HepG2 (cell line): ENCODE results near the gene KRTAP20-4. TPM values are rescaled to one million over a fixed set of nuclear protein-coding genes. Genes with fewer than 3 reads are reported as not detected.

ENCODE experiments used
- AHDC1 ChIP-seq: sonication (generic); formaldehyde crosslinking; IDR thresholded peaks from 2 replicates; pipeline ENCODE4 v1.5.1; 2020; ENCODE audit warnings: mild to moderate bottlenecking, missing genetic modification reagents, borderline replicate concordance
- KLF16 ChIP-seq, 2 experiments: sonication (generic) in 1 of 2; formaldehyde crosslinking in 1 of 2; IDR thresholded peaks; 2 replicates each; pipeline versions ENCODE4 v1.6.1 to v1.8.0; 2016 to 2023; ENCODE audit warnings: missing genetic modification reagents in 2 of 2, missing compliant biosample characterization in 1 of 2
- TAF1 ChIP-seq: sonication (generic); formaldehyde crosslinking; IDR thresholded peaks from 2 replicates; pipeline ENCODE4 v1.4.0; 2020; ENCODE audit warnings: missing genetic modification reagents
- polyA plus RNA-seq, 8 experiments: library from polyadenylated mRNA; depleted of rRNA in 3 of 8; stranded (reverse) in 7 of 8; unstranded in 1 of 8; fragments of >200 nt; fragmentation: Illumina TruSeq in 4 of 8; extraction: Trizol in 4 of 8; gene quantifications; 2 replicates each; pipeline versions ENCODE4 v1.2.1 to v1.2.3, GENCODE V29; 2011 to 2016; ENCODE audit warnings: low read depth in 4 of 8, missing spikeins in 1 of 8, mixed read lengths in 1 of 8; ENCODE audit not compliant: insufficient read depth in 1 of 8
- small RNA-seq, 3 experiments: library from RNA; depleted of rRNA; stranded (forward); fragments of <200 nt; gene quantifications; one replicate each; pipeline ENCODE3, GENCODE V24; 2012; ENCODE audit warnings: low read depth in 2 of 3, low replicate concordance in 1 of 3; ENCODE audit not compliant: insufficient read length in 3 of 3, insufficient read depth in 2 of 3
- total RNA-seq, 5 experiments: library from RNA; depleted of rRNA; stranded (reverse); fragments of >200 nt; fragmentation: Illumina TruSeq; extraction: Trizol; gene quantifications; 2 replicates each; pipeline ENCODE4 v1.2.3, GENCODE V29; 2016; ENCODE audit warnings: low read depth in 1 of 5

The KRTAP20-4 gene
- total and polyA plus RNA-seq, 2 of the 13 experiments (the other 11 are each of a cell fraction or from before 2014, with no cell fraction given): not detected

GRCh38 chr21:30668776-30669175 lies 48.3 kb downstream of the KRTAP20-4 start (continued):
- TF ChIP-seq AHDC1 (no peak), KLF16 (CRISPR knock-in tag; IDR thresholded peaks at IDR 0.05) (no peak), TAF1 (no peak)

Small RNA genes within 50 kb of the gene (small RNA-seq; reads per million reads assigned to genes)
- gene KRTAP20-1 (0 reads per million in 3 experiments), gene KRTAP20-3 (0 reads per million in 3 experiments), gene KRTAP20-4 (0 reads per million in 3 experiments), gene KRTAP22-1 (0 reads per million in 3 experiments), gene KRTAP22-2 (0 reads per million in 3 experiments)

Other genes with a start within 250 kb of the KRTAP20-4 start
- gene KRTAP13-2, start 248.4 kb upstream of the KRTAP20-4 start, total RNA-seq (2016; rRNA removed; fragmentation: Illumina TruSeq; extraction: Trizol): not detected in 2 replicates
- gene KRTAP13-2, start 248.4 kb upstream of the KRTAP20-4 start, polyA plus RNA-seq (2011; rRNA removed): not detected in 2 replicates
- not detected in 2 replicates for gene KRTAP13-1, start 224.6 kb upstream of the KRTAP20-4 start, total RNA-seq (2016; rRNA removed; fragmentation: Illumina TruSeq; extraction: Trizol)
- gene KRTAP13-1, start 224.6 kb upstream of the KRTAP20-4 start, polyA plus RNA-seq (2011; rRNA removed): not detected in 2 replicates
- not detected in 2 replicates for gene KRTAP13-3, start 194.7 kb upstream of the KRTAP20-4 start, total RNA-seq (2016; rRNA removed; fragmentation: Illumina TruSeq; extraction: Trizol)
- not detected in 2 replicates for gene KRTAP13-3, start 194.7 kb upstream of the KRTAP20-4 start, polyA plus RNA-seq (2011; rRNA removed)
- gene KRTAP13-4, start 190.4 kb upstream of the KRTAP20-4 start, total RNA-seq (2016; rRNA removed; fragmentation: Illumina TruSeq; extraction: Trizol): not detected in 2 replicates
- not detected in 2 replicates for gene KRTAP13-4, start 190.4 kb upstream of the KRTAP20-4 start, polyA plus RNA-seq (2011; rRNA removed)
- gene KRTAP15-1, start 180.4 kb upstream of the KRTAP20-4 start, total RNA-seq (2016; rRNA removed; fragmentation: Illumina TruSeq; extraction: Trizol): not detected in 2 replicates
- not detected in 2 replicates for gene KRTAP15-1, start 180.4 kb upstream of the KRTAP20-4 start, polyA plus RNA-seq (2011; rRNA removed)
- gene KRTAP19-1, start 140.3 kb upstream of the KRTAP20-4 start, total RNA-seq (2016; rRNA removed; fragmentation: Illumina TruSeq; extraction: Trizol): not detected in 2 replicates
- gene KRTAP19-1, start 140.3 kb upstream of the KRTAP20-4 start, polyA plus RNA-seq (2011; rRNA removed): not detected in 2 replicates
- gene KRTAP19-2, start 133.2 kb upstream of the KRTAP20-4 start, total RNA-seq (2016; rRNA removed; fragmentation: Illumina TruSeq; extraction: Trizol): not detected in 2 replicates
- not detected in 2 replicates for gene KRTAP19-2, start 133.2 kb upstream of the KRTAP20-4 start, polyA plus RNA-seq (2011; rRNA removed)
- not detected in 2 replicates for gene KRTAP19-3, start 128.6 kb upstream of the KRTAP20-4 start, total RNA-seq (2016; rRNA removed; fragmentation: Illumina TruSeq; extraction: Trizol)
- gene KRTAP19-3, start 128.6 kb upstream of the KRTAP20-4 start, polyA plus RNA-seq (2011; rRNA removed): not detected in 2 replicates
- not detected in 2 replicates for gene KRTAP19-4, start 123.5 kb upstream of the KRTAP20-4 start, total RNA-seq (2016; rRNA removed; fragmentation: Illumina TruSeq; extraction: Trizol)
- not detected in 2 replicates for gene KRTAP19-4, start 123.5 kb upstream of the KRTAP20-4 start, polyA plus RNA-seq (2011; rRNA removed)
- not detected in 2 replicates for gene KRTAP19-5, start 118.5 kb upstream of the KRTAP20-4 start, total RNA-seq (2016; rRNA removed; fragmentation: Illumina TruSeq; extraction: Trizol)
- not detected in 2 replicates for gene KRTAP19-5, start 118.5 kb upstream of the KRTAP20-4 start, polyA plus RNA-seq (2011; rRNA removed)
- not detected in 2 replicates for gene KRTAP19-6, start 78.8 kb upstream of the KRTAP20-4 start, total RNA-seq (2016; rRNA removed; fragmentation: Illumina TruSeq; extraction: Trizol)
- gene KRTAP19-6, start 78.8 kb upstream of the KRTAP20-4 start, polyA plus RNA-seq (2011; rRNA removed): not detected in 2 replicates
- not detected in 2 replicates for gene KRTAP19-7, start 59.3 kb upstream of the KRTAP20-4 start, total RNA-seq (2016; rRNA removed; fragmentation: Illumina TruSeq; extraction: Trizol)
- not detected in 2 replicates for gene KRTAP19-7, start 59.3 kb upstream of the KRTAP20-4 start, polyA plus RNA-seq (2011; rRNA removed)
- gene KRTAP22-2, start 30.2 kb upstream of the KRTAP20-4 start, total RNA-seq (2016; rRNA removed; fragmentation: Illumina TruSeq; extraction: Trizol): not detected in 2 replicates
- not detected in 2 replicates for gene KRTAP22-2, start 30.2 kb upstream of the KRTAP20-4 start, polyA plus RNA-seq (2011; rRNA removed)
- not detected in 2 replicates for gene KRTAP6-3, start 28.2 kb upstream of the KRTAP20-4 start, total RNA-seq (2016; rRNA removed; fragmentation: Illumina TruSeq; extraction: Trizol)
- not detected in 2 replicates for gene KRTAP6-3, start 28.2 kb upstream of the KRTAP20-4 start, polyA plus RNA-seq (2011; rRNA removed)
- not detected in 2 replicates for gene KRTAP6-2, start 21.7 kb upstream of the KRTAP20-4 start, total RNA-seq (2016; rRNA removed; fragmentation: Illumina TruSeq; extraction: Trizol)
- gene KRTAP6-2, start 21.7 kb upstream of the KRTAP20-4 start, polyA plus RNA-seq (2011; rRNA removed): not detected in 2 replicates
- gene KRTAP22-1, start 19.5 kb upstream of the KRTAP20-4 start, total RNA-seq (2016; rRNA removed; fragmentation: Illumina TruSeq; extraction: Trizol): not detected in 2 replicates
- not detected in 2 replicates for gene KRTAP22-1, start 19.5 kb upstream of the KRTAP20-4 start, polyA plus RNA-seq (2011; rRNA removed)
- gene KRTAP6-1, start 6.7 kb upstream of the KRTAP20-4 start, total RNA-seq (2016; rRNA removed; fragmentation: Illumina TruSeq; extraction: Trizol): not detected in 2 replicates
- gene KRTAP6-1, start 6.7 kb upstream of the KRTAP20-4 start, polyA plus RNA-seq (2011; rRNA removed): not detected in 2 replicates
- gene KRTAP20-1, start 4.2 kb upstream of the KRTAP20-4 start, total RNA-seq (2016; rRNA removed; fragmentation: Illumina TruSeq; extraction: Trizol): not detected in 2 replicates
- gene KRTAP20-1, start 4.2 kb upstream of the KRTAP20-4 start, polyA plus RNA-seq (2011; rRNA removed): not detected in 2 replicates
- not detected in 2 replicates for gene KRTAP20-2, start 14.6 kb downstream of the KRTAP20-4 start, total RNA-seq (2016; rRNA removed; fragmentation: Illumina TruSeq; extraction: Trizol)
- not detected in 2 replicates for gene KRTAP20-2, start 14.6 kb downstream of the KRTAP20-4 start, polyA plus RNA-seq (2011; rRNA removed)
- gene KRTAP20-3, start 22.2 kb downstream of the KRTAP20-4 start, total RNA-seq (2016; rRNA removed; fragmentation: Illumina TruSeq; extraction: Trizol): not detected in 2 replicates
- not detected in 2 replicates for gene KRTAP20-3, start 22.2 kb downstream of the KRTAP20-4 start, polyA plus RNA-seq (2011; rRNA removed)
- not detected in 2 replicates for gene KRTAP21-3, start 98.2 kb downstream of the KRTAP20-4 start, total RNA-seq (2016; rRNA removed; fragmentation: Illumina TruSeq; extraction: Trizol)
- gene KRTAP21-3, start 98.2 kb downstream of the KRTAP20-4 start, polyA plus RNA-seq (2011; rRNA removed): not detected in 2 replicates
- gene KRTAP21-2, start 126.6 kb downstream of the KRTAP20-4 start, total RNA-seq (2016; rRNA removed; fragmentation: Illumina TruSeq; extraction: Trizol): not detected in 2 replicates
- gene KRTAP21-2, start 126.6 kb downstream of the KRTAP20-4 start, polyA plus RNA-seq (2011; rRNA removed): not detected in 2 replicates
- gene KRTAP21-1, start 134.8 kb downstream of the KRTAP20-4 start, total RNA-seq (2016; rRNA removed; fragmentation: Illumina TruSeq; extraction: Trizol): not detected in 2 replicates
- not detected in 2 replicates for gene KRTAP21-1, start 134.8 kb downstream of the KRTAP20-4 start, polyA plus RNA-seq (2011; rRNA removed)
- not detected in 2 replicates for gene KRTAP8-1, start 192.6 kb downstream of the KRTAP20-4 start, total RNA-seq (2016; rRNA removed; fragmentation: Illumina TruSeq; extraction: Trizol)
- not detected in 2 replicates for gene KRTAP8-1, start 192.6 kb downstream of the KRTAP20-4 start, polyA plus RNA-seq (2011; rRNA removed)
- gene KRTAP7-1, start 209.1 kb downstream of the KRTAP20-4 start, total RNA-seq (2016; rRNA removed; fragmentation: Illumina TruSeq; extraction: Trizol): not detected in 2 replicates
- not detected in 2 replicates for gene KRTAP7-1, start 209.1 kb downstream of the KRTAP20-4 start, polyA plus RNA-seq (2011; rRNA removed)